Measurements from ENCODE around the gene CTCFL. TPM values are rescaled to one million over a fixed set of nuclear protein-coding genes. Genes with fewer than 3 reads are reported as not detected.

The CTCFL gene
- total and polyA plus RNA-seq, 4 donors = 0.05 to 0.08 (median 0.08) TPM; not detected in 1

DNA sequence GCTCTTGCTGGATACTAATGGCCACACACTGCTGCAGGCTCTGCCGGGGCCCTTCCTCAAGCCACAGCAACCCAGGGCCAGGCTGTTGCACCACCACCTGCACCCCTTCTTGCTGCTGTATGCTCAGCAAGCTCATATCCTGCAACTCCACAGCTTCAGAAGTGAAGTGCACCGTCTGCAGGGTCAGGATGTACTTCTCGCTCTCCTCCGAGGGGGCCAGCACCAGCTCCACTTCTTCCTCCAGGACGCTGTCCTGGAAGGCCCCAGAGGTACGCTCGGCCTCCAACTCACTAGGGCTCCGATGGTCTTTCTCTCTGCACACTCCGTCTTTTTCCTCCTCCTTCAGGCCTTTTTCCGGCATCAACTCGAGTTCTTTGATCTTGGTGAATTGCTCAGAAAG is 1.2 kb downstream of the CTCFL start (continued):
- TF ChIP-seq REST (IDR thresholded peaks at IDR 0.05) (no peak), RAD21 (IDR thresholded peaks at IDR 0.05) (no peak), HNF4A (conservative IDR thresholded peaks at IDR 0.05) (no peak)
- TF ChIP-seq, protein P1, sequence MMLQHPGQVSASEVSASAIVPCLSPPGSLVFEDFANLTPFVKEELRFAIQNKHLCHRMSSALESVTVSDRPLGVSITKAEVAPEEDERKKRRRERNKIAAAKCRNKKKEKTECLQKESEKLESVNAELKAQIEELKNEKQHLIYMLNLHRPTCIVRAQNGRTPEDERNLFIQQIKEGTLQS (IDR thresholded peaks at IDR 0.05) = no peak

DNA sequence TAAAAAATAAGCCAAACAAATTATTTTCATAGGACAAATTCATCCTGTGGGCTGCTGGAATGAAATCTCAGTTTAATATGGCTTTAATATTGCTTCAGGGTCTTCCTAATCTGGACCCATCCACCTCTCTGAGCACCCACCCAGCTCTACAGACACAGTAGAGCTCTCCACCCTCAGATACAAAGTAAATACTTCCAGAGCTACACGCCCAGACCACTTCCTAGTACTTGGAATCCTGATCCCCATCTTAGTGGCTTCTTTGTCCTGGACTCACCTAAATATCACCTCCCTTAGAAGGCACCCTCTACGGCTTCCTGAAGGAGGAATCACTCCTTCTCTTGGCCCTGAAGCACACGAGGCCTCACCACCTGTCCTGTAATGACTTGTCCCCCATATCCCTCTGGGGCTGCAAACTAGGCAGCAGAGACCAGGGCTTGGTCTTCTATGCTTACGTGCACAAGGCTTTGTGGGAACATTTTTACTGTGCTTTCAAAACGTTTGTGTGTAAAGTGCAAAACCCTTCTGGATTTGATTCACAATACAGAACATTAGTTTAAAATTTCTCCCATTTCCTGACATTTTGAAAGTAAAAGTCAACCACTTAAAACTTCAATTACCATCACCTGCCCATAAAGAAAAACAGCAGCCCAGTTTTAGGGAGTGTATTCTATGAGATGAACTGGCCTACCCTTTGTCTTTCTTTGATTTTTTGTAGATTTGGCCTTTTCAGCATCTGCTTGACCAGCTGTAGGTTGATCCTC is 2.4 kb downstream of the CTCFL start:
- 72% methylated on average over 5 of the region's 5 CpGs for WGBS
- no peak overlapping the region for H3K9ac ChIP-seq (ENCODE audit: low read depth in 1 of 2, low read length in 2 of 2)
- no peaks in the 10 kb centered on the region for H3K9me3 ChIP-seq (ENCODE audit: control insufficient read depth in 4 of 4, low read length in 3 of 4)
- H3K27ac ChIP-seq (ENCODE audit: low read depth in 1 of 2, low read length in 2 of 2) = no peak overlapping the region
- DNase-seq (ENCODE audit: low spot score) = no peak
- TF ChIP-seq TAF1 (conservative IDR thresholded peaks at IDR 0.05) (no peak), HNF4G (IDR thresholded peaks at IDR 0.05) (no peak)
- no peaks in the 10 kb centered on the region for H3K36me3 ChIP-seq (ENCODE audit: control insufficient read depth in 4 of 4, insufficient read depth in 3 of 4, low read depth in 1 of 4, low read length in 3 of 4)
- H3K4me1 ChIP-seq (ENCODE audit: control insufficient read depth in 4 of 4, insufficient read depth in 4 of 4, low read length in 3 of 4) = peaks cover 6 to 9% (median 8%) of the 10 kb centered on the region in 4 donors
- no peaks in the 10 kb centered on the region for H3K27me3 ChIP-seq (ENCODE audit: control insufficient read depth in 4 of 4, insufficient read depth in 4 of 4, low read length in 3 of 4)
- H3K4me3 ChIP-seq (ENCODE audit: low read depth in 1 of 3, low read length in 3 of 3) = no peak overlapping the region

GRCh38 chr20:57517904-57518303 is 7.0 kb downstream of the CTCFL start:
- 82% methylated on average over 5 of the region's 5 CpGs for WGBS
- H3K27ac ChIP-seq (ENCODE audit: low read depth in 1 of 2, low read length in 2 of 2) = no peak overlapping the region
- DNase-seq (ENCODE audit: low spot score) = no peak
- H3K4me3 ChIP-seq (ENCODE audit: low read depth in 1 of 3, low read length in 3 of 3) = no peak overlapping the region
- no peak overlapping the region for H3K9ac ChIP-seq (ENCODE audit: low read depth in 1 of 2, low read length in 2 of 2)
- no peaks in the 10 kb centered on the region for H3K36me3 ChIP-seq (ENCODE audit: control insufficient read depth in 4 of 4, insufficient read depth in 3 of 4, low read depth in 1 of 4, low read length in 3 of 4)
- peaks cover 0 to 2% (median 0%) of the 10 kb centered on the region in 4 donors for H3K4me1 ChIP-seq (ENCODE audit: control insufficient read depth in 4 of 4, insufficient read depth in 4 of 4, low read length in 3 of 4)
- no peak for TF ChIP-seq CTCF (IDR thresholded peaks at IDR 0.05; ENCODE audit: low read depth, low read length, missing input control)
- TF ChIP-seq, protein P1 (IDR thresholded peaks at IDR 0.05) = no peak
- no peak for TF ChIP-seq SP1 (IDR thresholded peaks at IDR 0.05)
- no peak for TF ChIP-seq RAD21 (IDR thresholded peaks at IDR 0.05)
- TF ChIP-seq FOXA1 (IDR thresholded peaks at IDR 0.05) = no peak
- no peak for TF ChIP-seq REST (IDR thresholded peaks at IDR 0.05)
- TF ChIP-seq RXRA (IDR thresholded peaks at IDR 0.05) = no peak
- TF ChIP-seq FOXA2 (IDR thresholded peaks at IDR 0.05) = no peak
- TF ChIP-seq TAF1 (conservative IDR thresholded peaks at IDR 0.05) = no peak
- TF ChIP-seq HNF4A (conservative IDR thresholded peaks at IDR 0.05) = no peak
- TF ChIP-seq MAX (IDR thresholded peaks at IDR 0.05) = no peak
- no peak for TF ChIP-seq HNF4G (IDR thresholded peaks at IDR 0.05)
- H3K9me3 ChIP-seq (ENCODE audit: control insufficient read depth in 4 of 4, low read length in 3 of 4) = no peaks in the 10 kb centered on the region
- H3K27me3 ChIP-seq (ENCODE audit: control insufficient read depth in 4 of 4, insufficient read depth in 4 of 4, low read length in 3 of 4) = no peaks in the 10 kb centered on the region

Measured in liver (tissue), 9 donors.